BLaER1 treated with 17β-estradiol and CSF1 and Interleukin-3, amounts not matched to agents 10 nM and 100 nM (cell line): ENCODE results near the gene ODAD2.
A peak's percentile ranks its signal among the peaks of the same experiment; 100 is the strongest.

ENCODE experiments used
- H3K27ac ChIP-seq, 11 experiments: shearing (Covaris generic); formaldehyde crosslinking; 2 replicates each; pipeline ENCODE4 v1.8.1; 2022
- H3K27me3 ChIP-seq, 11 experiments: shearing (Covaris generic); formaldehyde crosslinking; 2 replicates each; pipeline ENCODE4 v1.8.1; 2022
- H3K36me3 ChIP-seq, 11 experiments: shearing (Covaris generic); formaldehyde crosslinking; 2 replicates each; pipeline ENCODE4 v1.8.1; 2022
- H3K4me1 ChIP-seq, 10 experiments: shearing (Covaris generic); formaldehyde crosslinking; 2 replicates each; pipeline ENCODE4 v1.8.1; 2022
- H3K4me2 ChIP-seq, 11 experiments: shearing (Covaris generic); formaldehyde crosslinking; 2 replicates each; pipeline ENCODE4 v1.8.1; 2022
- H3K4me3 ChIP-seq, 10 experiments: shearing (Covaris generic); formaldehyde crosslinking; 2 replicates each; pipeline ENCODE4 v1.8.1; 2022
- H3K9ac ChIP-seq, 11 experiments: shearing (Covaris generic); formaldehyde crosslinking; 2 replicates each; pipeline ENCODE4 v1.8.1; 2022
- H3K9me3 ChIP-seq, 11 experiments: shearing (Covaris generic); formaldehyde crosslinking; replicated peaks in 1 of 11; 2 replicates each; pipeline ENCODE4 v1.8.1; 2022
- H4K20me1 ChIP-seq, 11 experiments: shearing (Covaris generic); formaldehyde crosslinking; 2 replicates each; pipeline ENCODE4 v1.8.1; 2022
- Cebpa-rat ChIP-seq, 11 experiments: shearing (Covaris generic); IDR thresholded peaks; 2 replicates each; pipeline ENCODE4 v1.8.1; 2022

Gene ODAD2

GRCh38 chr10:27889518-27889917, 109.4 kb downstream of the ODAD2 start:
- Histone ChIP-seq H3K36me3 (no peaks in the 10 kb centered on the region), H3K4me3 (no peak overlapping the region), H3K4me2 (no peak overlapping the region), H3K4me1 (no peaks in the 10 kb centered on the region), H3K9ac (no peak overlapping the region), H3K27ac (no peak overlapping the region), H3K9me3 (peaks cover 0 to 10% (median 0%) of the 10 kb centered on the region in 11 experiments; a peak in 4 of 22 replicates), H4K20me1 (no peaks in the 10 kb centered on the region), H3K27me3 (no peaks in the 10 kb centered on the region)
- TF ChIP-seq Cebpa-rat (IDR thresholded peaks at IDR 0.05), result no peak

GRCh38 chr10:27884185-27884641, 114.7 kb downstream of the ODAD2 start:
- Histone ChIP-seq H3K9ac (no peak overlapping the region), H3K4me2 (no peak overlapping the region)

GRCh38 chr10:27878281-27878680, 120.6 kb downstream of the ODAD2 start:
- no peak for TF ChIP-seq Cebpa-rat (IDR thresholded peaks at IDR 0.05)
- peaks cover 0 to 10% (median 0%) of the 10 kb centered on the region in 11 experiments; a peak in 5 of 22 replicates for H3K9me3 ChIP-seq
- no peaks in the 10 kb centered on the region for H4K20me1 ChIP-seq
- no peaks in the 10 kb centered on the region for H3K27me3 ChIP-seq
- no peaks in the 10 kb centered on the region for H3K4me1 ChIP-seq
- no peak overlapping the region for H3K4me3 ChIP-seq
- no peak overlapping the region for H3K4me2 ChIP-seq
- H3K27ac ChIP-seq, result no peak overlapping the region
- no peak overlapping the region for H3K9ac ChIP-seq
- H3K36me3 ChIP-seq, result no peaks in the 10 kb centered on the region

More at GRCh38 chr10:27884185-27884641, 114.7 kb downstream of the ODAD2 start:
- H3K9me3 ChIP-seq, result peaks cover 0 to 10% (median 0%) of the 10 kb centered on the region in 11 experiments; a peak in 5 of 22 replicates
- no peak overlapping the region for H3K4me3 ChIP-seq
- TF ChIP-seq Cebpa-rat (IDR thresholded peaks at IDR 0.05), result no peak
- H3K4me1 ChIP-seq, result no peaks in the 10 kb centered on the region
- H3K36me3 ChIP-seq, result no peaks in the 10 kb centered on the region
- H3K27ac ChIP-seq, result no peak overlapping the region
- no peaks in the 10 kb centered on the region for H3K27me3 ChIP-seq
- no peaks in the 10 kb centered on the region for H4K20me1 ChIP-seq

- no peak overlapping the region for H3K4me2 ChIP-seq
- no peak for TF ChIP-seq Cebpa-rat (IDR thresholded peaks at IDR 0.05)
- no peaks in the 10 kb centered on the region for H3K27me3 ChIP-seq
- H3K4me3 ChIP-seq, result no peak overlapping the region
- no peaks in the 10 kb centered on the region for H3K9me3 ChIP-seq
- H3K27ac ChIP-seq, result no peak overlapping the region
- H4K20me1 ChIP-seq, result no peaks in the 10 kb centered on the region
- no peaks in the 10 kb centered on the region for H3K36me3 ChIP-seq
- no peak overlapping the region for H3K9ac ChIP-seq
- no peaks in the 10 kb centered on the region for H3K4me1 ChIP-seq
Observed at GRCh38 chr10:27865221-27865635, 133.7 kb downstream of the ODAD2 start.

GRCh38 chr10:27861781-27862180, 137.1 kb downstream of the ODAD2 start:
- Histone ChIP-seq H3K9ac (no peak overlapping the region), H3K4me1 (no peaks in the 10 kb centered on the region), H3K4me3 (no peak overlapping the region), H3K9me3 (no peaks in the 10 kb centered on the region), H3K27ac (no peak overlapping the region), H3K4me2 (no peak overlapping the region), H3K27me3 (no peaks in the 10 kb centered on the region), H3K36me3 (no peaks in the 10 kb centered on the region), H4K20me1 (no peaks in the 10 kb centered on the region)
- no peak for TF ChIP-seq Cebpa-rat (IDR thresholded peaks at IDR 0.05)

GRCh38 chr10:27857616-27858015, 141.3 kb downstream of the ODAD2 start:
- no peaks in the 10 kb centered on the region for H3K36me3 ChIP-seq
- TF ChIP-seq Cebpa-rat (IDR thresholded peaks at IDR 0.05), result no peak
- no peak overlapping the region for H3K27ac ChIP-seq
- peaks cover 0 to under 1% (median 0%) of the 10 kb centered on the region in 11 experiments; a peak in 1 of 22 replicates for H3K9me3 ChIP-seq
- H3K9ac ChIP-seq, result no peak overlapping the region
- no peaks in the 10 kb centered on the region for H3K4me1 ChIP-seq
- H3K4me3 ChIP-seq, result no peak overlapping the region
- no peak overlapping the region for H3K4me2 ChIP-seq
- no peaks in the 10 kb centered on the region for H4K20me1 ChIP-seq
- no peaks in the 10 kb centered on the region for H3K27me3 ChIP-seq

GRCh38 chr10:27844223-27844622, 154.7 kb downstream of the ODAD2 start:
- peak overlapping the region in 6 of 11 experiments; percentile 5 to 57 (median 25); a peak in 8 of 22 replicates for H3K4me2 ChIP-seq
- H3K4me1 ChIP-seq, result peaks cover 0 to 19% (median 4%) of the 10 kb centered on the region in 10 experiments; a peak in 9 of 20 replicates
- no peak overlapping the region for H3K9ac ChIP-seq
- no peak; a peak in 1 of 22 replicates for TF ChIP-seq Cebpa-rat (IDR thresholded peaks at IDR 0.05)
- H3K9me3 ChIP-seq, result peaks cover 0 to 8% (median 4%) of the 10 kb centered on the region in 11 experiments; a peak in 8 of 22 replicates
- peak overlapping the region in 1 of 11 experiments; percentile 37; a peak in 2 of 22 replicates for H3K27ac ChIP-seq
- H3K27me3 ChIP-seq, result no peaks in the 10 kb centered on the region
- H4K20me1 ChIP-seq, result no peaks in the 10 kb centered on the region
- H3K36me3 ChIP-seq, result no peaks in the 10 kb centered on the region
- H3K4me3 ChIP-seq, result no peak overlapping the region

- H3K4me3 ChIP-seq, result no peak overlapping the region
- H3K9me3 ChIP-seq, result no peaks in the 10 kb centered on the region
- no peak for TF ChIP-seq Cebpa-rat (IDR thresholded peaks at IDR 0.05)
- H3K9ac ChIP-seq, result no peak overlapping the region
- H3K36me3 ChIP-seq, result no peaks in the 10 kb centered on the region
- peaks cover 0 to 7% (median under 1%) of the 10 kb centered on the region in 10 experiments; a peak in 8 of 20 replicates for H3K4me1 ChIP-seq
- H3K4me2 ChIP-seq, result no peak overlapping the region
- H4K20me1 ChIP-seq, result no peaks in the 10 kb centered on the region
- H3K27ac ChIP-seq, result no peak overlapping the region
- H3K27me3 ChIP-seq, result no peaks in the 10 kb centered on the region
Observed at GRCh38 chr10:27838901-27839300, 160.0 kb downstream of the ODAD2 start.

GRCh38 chr10:27838361-27838760, 160.5 kb downstream of the ODAD2 start:
- Histone ChIP-seq H3K4me3 (no peak overlapping the region), H4K20me1 (no peaks in the 10 kb centered on the region), H3K27ac (no peak overlapping the region), H3K4me2 (no peak overlapping the region), H3K27me3 (no peaks in the 10 kb centered on the region), H3K4me1 (peaks cover 0 to 2% (median 0%) of the 10 kb centered on the region in 10 experiments; a peak in 4 of 20 replicates), H3K36me3 (no peaks in the 10 kb centered on the region), H3K9ac (no peak overlapping the region), H3K9me3 (no peaks in the 10 kb centered on the region)
- TF ChIP-seq Cebpa-rat (IDR thresholded peaks at IDR 0.05), result no peak

GRCh38 chr10:27834476-27834875, 164.4 kb downstream of the ODAD2 start:
- H3K4me2 ChIP-seq, result no peak overlapping the region
- no peak overlapping the region for H3K9ac ChIP-seq
- no peaks in the 10 kb centered on the region for H4K20me1 ChIP-seq
- TF ChIP-seq Cebpa-rat (IDR thresholded peaks at IDR 0.05), result no peak
- no peak overlapping the region for H3K27ac ChIP-seq
- no peaks in the 10 kb centered on the region for H3K27me3 ChIP-seq
- no peaks in the 10 kb centered on the region for H3K4me1 ChIP-seq
- no peaks in the 10 kb centered on the region for H3K36me3 ChIP-seq
- no peak overlapping the region for H3K4me3 ChIP-seq
- H3K9me3 ChIP-seq, result no peaks in the 10 kb centered on the region
